ENCODE data around the gene ZNF785. TPM values are rescaled to one million over a fixed set of nuclear protein-coding genes. Genes with fewer than 3 reads are reported as not detected.
"Not testable (repeated sequence)": the region's sequence is repeated elsewhere in the genome, so short reads cannot be mapped to it uniquely, and the experiment has no call there.

Gene ZNF785
- total RNA-seq, 2 donors from 2014 or later, result 10.8 to 22.1 TPM

DNA sequence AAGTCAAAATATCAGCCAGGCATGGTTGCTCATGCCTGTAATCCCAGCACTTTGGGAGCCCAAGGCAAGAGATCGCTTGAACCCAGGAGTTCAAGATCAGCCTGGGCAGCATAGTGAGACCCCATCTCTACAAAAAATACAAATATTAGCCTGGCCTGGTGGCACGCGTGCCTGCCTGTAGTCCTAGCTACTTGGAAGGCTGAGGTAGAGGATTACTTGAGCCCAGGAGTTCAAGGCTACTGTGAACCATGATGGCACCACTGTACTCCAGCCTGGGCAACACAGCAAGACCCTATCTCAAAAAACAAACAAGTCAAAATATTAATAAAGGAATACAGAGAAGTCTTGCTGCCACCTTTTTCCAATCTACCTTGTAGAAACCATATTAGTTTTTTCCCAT, 20.5 kb upstream of the ZNF785 start:
- no peak for DNase-seq (ENCODE audit: low spot score in 2 of 2)
- H3K36me3 Mint-ChIP-seq, result peaks cover 6 to 17% of the 10 kb centered on the region in 2 donors
- peak overlapping the region in 1 of 2 donors; percentile 5 for H3K27ac Mint-ChIP-seq
- no peaks in the 10 kb centered on the region for H3K9me3 Mint-ChIP-seq
- ATAC-seq, result no peak

DNA sequence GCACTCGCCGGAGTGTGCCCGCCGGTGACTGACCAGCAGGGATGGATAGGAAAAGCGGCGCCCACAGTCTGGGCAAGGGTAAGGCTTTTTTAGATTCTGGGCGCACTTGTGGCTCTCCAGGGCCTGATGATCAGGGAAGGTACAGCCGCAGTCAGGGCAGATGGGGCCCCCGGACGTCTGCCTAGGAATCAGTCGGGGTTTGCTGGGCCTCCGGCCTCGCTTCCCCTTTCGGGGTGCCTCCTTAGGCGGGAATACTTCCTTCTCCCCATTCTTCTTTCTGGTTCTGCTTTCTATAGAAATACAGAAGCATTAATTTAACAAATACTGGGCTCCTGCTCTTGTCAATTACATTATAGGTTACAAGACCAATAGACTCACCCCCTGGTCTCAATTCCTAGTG, 19.7 kb upstream of the ZNF785 start:
- ATAC-seq (no peak), DNase-seq (ENCODE audit: low spot score in 2 of 2) (no peak)
- H3K27ac Mint-ChIP-seq, result peak overlapping the region in 1 of 2 donors; percentile 38
- H3K36me3 Mint-ChIP-seq, result peaks cover 6 to 13% of the 10 kb centered on the region in 2 donors
- no peaks in the 10 kb centered on the region for H3K9me3 Mint-ChIP-seq

DNA sequence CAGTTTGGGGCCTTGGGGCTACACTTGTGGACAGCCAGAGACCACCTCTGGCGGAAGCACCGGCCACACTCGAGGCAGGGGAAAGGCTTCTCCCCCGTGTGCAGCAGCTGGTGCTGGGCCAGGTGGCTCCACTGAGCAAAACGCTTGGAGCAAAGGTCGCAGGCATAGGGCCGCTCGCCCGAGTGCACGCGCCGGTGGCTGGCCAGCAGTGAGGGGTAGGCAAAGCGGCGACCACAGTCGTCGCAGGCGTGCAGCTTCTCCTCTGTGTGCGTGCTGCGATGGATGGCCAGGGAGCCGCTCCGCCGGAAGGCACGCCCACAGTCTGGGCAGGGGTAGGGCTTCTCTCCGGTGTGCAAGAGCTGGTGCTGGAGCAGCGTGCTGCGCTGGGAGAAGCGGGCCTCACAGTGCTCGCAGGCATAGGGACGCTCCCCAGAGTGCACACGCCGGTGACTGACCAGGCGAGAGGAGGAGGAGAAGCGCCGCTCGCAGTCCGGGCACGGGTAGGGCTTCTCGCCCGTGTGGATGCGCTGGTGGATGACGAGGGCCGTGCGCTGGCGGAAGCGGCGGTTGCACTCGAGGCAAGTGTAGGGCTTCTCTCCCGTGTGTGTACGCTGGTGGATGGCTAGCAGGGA, 18.9 kb upstream of the ZNF785 start:
- Mint-ChIP-seq H3K27ac (peak overlapping the region; percentile 19 to 22), H3K9me3 (no peaks in the 10 kb centered on the region), H3K36me3 (peaks cover 6 to 11% of the 10 kb centered on the region in 2 donors)
- no peak for ATAC-seq
- no peak for DNase-seq (ENCODE audit: low spot score in 2 of 2)

DNA sequence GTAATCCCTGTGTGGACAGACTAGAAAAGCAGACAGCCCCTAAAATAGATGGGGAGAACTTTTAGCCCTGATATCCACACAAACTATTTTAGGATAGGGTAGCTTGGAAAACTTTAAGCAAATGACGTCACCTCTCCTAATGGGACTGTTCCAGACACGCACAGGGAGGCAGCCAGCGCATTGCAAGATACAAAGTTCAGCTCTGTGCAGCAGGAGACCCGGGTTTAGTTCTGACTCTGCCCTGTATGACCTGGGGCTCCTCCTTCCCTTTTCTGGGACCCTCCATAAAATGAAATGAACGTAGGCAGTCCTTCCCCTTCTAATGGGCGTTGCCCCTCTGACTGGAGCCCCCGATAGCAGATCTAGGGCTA, 18.4 kb upstream of the ZNF785 start:
- H3K36me3 Mint-ChIP-seq, result peaks cover 6 to 11% of the 10 kb centered on the region in 2 donors

DNA sequence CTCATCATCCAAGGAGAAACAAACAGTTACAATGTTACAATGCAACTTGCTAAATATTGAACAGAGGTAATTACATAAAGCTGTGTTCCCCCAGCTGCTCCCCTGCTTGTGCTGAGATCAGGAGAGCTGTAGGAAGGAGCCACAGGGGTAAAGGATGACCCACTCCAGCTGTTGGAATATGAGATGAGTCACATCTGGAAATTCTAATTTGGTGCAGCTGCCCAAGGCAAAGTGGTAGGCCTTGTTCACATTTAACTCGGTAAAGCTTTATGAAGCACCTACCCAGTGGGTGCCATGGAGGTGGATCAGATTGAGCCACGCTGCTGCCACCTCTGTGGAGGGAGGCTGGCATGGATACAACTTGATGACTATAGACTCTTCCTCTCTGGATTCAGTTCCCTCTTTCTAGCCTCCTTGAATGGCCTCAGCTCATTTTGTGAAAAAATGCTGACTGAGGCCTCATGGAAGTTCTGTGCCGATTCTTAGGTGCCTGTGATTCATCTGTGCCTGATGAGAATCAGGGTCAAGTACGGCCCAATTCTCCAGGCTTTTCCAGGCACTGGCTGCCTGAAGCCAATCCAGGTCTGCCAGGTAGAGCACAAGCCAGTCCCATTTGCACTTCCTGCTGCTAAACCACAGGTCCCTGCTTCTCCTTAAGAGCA, 17.2 kb upstream of the ZNF785 start:
- no peak for DNase-seq (ENCODE audit: low spot score in 2 of 2)
- peaks cover 3 to 11% of the 10 kb centered on the region in 2 donors for H3K36me3 Mint-ChIP-seq
- H3K9me3 Mint-ChIP-seq, result no peaks in the 10 kb centered on the region
- H3K27ac Mint-ChIP-seq, result peak overlapping the region in 1 of 2 donors; percentile 50
- ATAC-seq, result no peak

More for the DNA sequence above, 18.4 kb upstream of the ZNF785 start:
- Mint-ChIP-seq H3K9me3 (no peaks in the 10 kb centered on the region), H3K27ac (peak overlapping the region; percentile 19 to 22)
- ATAC-seq (no peak), DNase-seq (ENCODE audit: low spot score in 2 of 2) (no peak)

DNA sequence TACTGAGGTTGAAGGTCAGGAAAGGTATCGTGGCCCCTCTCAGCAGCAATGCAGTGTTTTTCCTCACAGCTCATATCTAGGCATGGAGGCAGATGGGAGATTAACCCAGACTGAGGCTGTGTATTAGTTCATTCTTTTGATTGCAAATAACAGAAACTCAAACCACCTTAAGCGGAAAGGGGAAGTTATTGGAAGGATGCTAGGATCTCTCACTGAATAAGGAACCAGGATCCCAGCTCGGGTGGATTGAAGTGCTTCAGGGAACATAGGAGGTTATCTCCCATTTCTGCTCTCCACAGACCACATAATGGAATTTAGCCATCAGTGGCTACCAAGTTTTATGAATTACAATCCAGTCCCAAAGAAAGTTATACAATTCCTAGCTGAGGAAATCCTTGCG, 16.5 kb upstream of the ZNF785 start:
- ATAC-seq, result no peak
- H3K9me3 Mint-ChIP-seq, result no peaks in the 10 kb centered on the region
- no peak for DNase-seq (ENCODE audit: low spot score in 2 of 2)
- no peak overlapping the region for H3K27ac Mint-ChIP-seq
- H3K36me3 Mint-ChIP-seq, result peaks cover 0 to 11% of the 10 kb centered on the region in 2 donors

DNA sequence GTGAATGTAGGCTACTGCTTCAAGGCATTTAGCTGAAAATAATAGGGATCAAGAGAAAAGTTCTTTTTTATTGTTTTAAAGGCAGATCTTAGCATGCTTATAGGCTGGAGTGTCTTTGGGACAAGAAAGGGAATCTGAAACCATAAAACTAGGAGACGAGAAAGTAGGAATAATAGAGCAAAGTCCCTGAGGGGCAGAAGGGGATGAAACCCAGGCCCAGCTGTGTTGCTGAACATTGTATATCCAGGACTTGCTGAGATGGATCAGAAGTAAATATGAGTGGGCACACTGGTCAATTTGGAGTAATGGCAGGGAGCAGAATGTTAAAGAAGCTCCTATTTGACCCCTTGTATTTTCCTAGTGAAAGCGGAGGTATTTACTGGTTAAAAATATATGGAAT, 15.4 kb upstream of the ZNF785 start:
- ATAC-seq (no peak), DNase-seq (ENCODE audit: low spot score in 2 of 2) (no peak)
- Mint-ChIP-seq H3K36me3 (peaks cover 0 to 11% of the 10 kb centered on the region in 2 donors), H3K9me3 (no peaks in the 10 kb centered on the region), H3K27ac (peak overlapping the region in 1 of 2 donors; percentile 34)

DNA sequence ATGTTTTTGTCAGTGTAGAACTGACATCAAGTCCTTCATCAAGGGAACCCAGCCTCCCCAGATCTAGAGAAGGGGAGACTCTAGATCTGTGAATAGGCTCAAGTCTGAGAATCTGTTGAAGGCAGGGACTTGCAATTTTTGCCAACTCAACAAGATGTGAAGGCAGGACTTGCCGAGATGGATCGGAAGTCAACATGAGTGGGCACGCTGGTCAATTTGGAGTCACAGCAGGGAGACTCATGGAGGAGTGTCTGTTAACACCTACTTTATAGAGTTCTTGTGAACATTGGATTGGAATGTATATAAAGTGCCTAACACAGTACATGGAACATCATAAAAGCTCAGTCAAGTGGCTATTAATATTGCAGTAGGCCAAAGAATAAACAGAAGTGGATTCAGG, 14.7 kb upstream of the ZNF785 start:
- ATAC-seq (no peak), DNase-seq (ENCODE audit: low spot score in 2 of 2) (no peak)
- Mint-ChIP-seq H3K9me3 (no peaks in the 10 kb centered on the region), H3K27ac (no peak overlapping the region), H3K36me3 (peaks cover 0 to 11% of the 10 kb centered on the region in 2 donors)

DNA sequence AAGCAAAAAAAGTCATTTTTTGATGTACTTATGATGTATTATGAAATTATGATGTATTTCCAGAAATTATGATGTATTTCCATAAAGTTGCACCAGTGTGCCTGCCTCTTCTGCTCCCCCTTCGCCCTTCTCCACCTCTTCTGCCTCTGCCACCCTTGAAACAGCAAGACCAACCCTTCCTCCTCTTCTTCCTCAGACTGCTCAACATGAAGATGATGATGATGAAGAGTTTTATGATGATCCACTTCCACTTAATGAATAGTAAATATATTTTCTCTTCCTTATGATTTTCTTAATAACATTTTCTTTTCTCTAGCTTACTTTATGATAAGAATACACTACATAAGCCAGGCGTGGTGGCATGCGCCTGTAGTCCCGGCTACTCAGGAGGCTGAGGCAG, 7.4 kb upstream of the ZNF785 start:
- Mint-ChIP-seq H3K36me3 (peaks cover 0 to 3% of the 10 kb centered on the region in 2 donors), H3K27ac (no peak overlapping the region), H3K9me3 (no peaks in the 10 kb centered on the region)
- ATAC-seq (no peak), DNase-seq (ENCODE audit: low spot score in 2 of 2) (no peak)

DNA sequence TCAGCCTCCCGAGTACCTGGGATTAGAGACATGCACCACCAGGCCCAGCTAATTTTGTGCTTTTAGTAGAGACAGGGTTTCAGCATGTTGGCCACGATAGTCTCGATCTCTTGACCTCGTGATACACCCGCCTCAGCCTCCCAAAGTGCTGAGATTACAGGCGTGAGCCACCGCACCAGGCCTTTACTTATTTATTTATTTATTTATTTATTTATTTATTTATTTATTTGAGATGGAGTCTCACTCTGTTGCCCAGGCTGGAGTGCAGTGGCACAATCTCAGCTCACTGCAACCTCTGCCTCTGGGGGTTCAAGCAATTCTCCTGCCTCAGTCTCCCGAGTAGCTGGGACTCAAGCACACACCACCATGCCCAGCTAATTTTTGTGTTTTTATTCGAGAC, 5.4 kb upstream of the ZNF785 start:
- not testable (repeated sequence) for H3K9me3 Mint-ChIP-seq; H3K27ac Mint-ChIP-seq; DNase-seq (ENCODE audit: low spot score in 2 of 2); H3K36me3 Mint-ChIP-seq; ATAC-seq

DNA sequence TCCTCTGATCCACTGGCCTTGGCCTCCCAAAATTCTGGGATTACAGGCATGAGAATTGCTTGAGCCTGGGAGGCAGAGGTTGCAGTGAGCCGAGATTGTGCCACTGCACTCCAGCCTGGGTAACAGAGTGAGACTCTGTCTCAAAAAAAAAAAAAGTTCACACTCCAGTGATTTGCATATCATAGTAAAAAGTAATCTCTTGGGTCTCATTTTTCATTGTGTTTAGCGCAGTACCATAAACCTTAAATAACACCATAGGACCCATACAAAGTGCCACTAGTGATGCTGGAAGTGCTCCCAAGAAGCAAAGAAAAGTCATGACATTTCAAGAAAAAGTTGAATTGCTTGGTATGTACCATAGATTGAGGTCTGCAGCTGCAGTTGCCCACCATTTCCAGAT, 4.1 kb upstream of the ZNF785 start:
- ATAC-seq; DNase-seq (ENCODE audit: low spot score in 2 of 2); H3K27ac Mint-ChIP-seq; H3K36me3 Mint-ChIP-seq; H3K9me3 Mint-ChIP-seq: not testable (repeated sequence)

DNA sequence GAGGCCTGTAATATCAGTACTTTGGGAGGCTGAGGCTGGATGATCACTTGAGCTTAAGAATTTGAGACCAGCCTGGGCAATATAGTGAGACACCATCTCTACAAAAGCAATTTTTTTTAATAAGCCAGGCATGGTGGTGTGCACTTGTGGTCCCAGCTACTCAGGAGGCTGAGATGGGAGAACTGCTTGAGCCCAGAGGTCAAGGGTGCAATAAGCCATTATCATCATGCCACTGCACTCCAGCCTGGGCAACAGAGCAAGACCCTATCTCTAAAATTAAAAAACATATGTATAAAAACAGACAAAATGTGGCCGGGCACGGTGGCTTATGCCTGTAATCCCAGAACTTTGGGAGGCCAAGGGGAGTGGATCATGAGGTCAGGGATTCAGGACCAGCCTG, 3.2 kb upstream of the ZNF785 start:
- DNase-seq (ENCODE audit: low spot score in 2 of 2), result no peak
- Mint-ChIP-seq H3K27ac (no peak overlapping the region), H3K36me3 (peaks cover 9 to 10% of the 10 kb centered on the region in 2 donors), H3K9me3 (no peaks in the 10 kb centered on the region)
- ATAC-seq, result no peak

DNA sequence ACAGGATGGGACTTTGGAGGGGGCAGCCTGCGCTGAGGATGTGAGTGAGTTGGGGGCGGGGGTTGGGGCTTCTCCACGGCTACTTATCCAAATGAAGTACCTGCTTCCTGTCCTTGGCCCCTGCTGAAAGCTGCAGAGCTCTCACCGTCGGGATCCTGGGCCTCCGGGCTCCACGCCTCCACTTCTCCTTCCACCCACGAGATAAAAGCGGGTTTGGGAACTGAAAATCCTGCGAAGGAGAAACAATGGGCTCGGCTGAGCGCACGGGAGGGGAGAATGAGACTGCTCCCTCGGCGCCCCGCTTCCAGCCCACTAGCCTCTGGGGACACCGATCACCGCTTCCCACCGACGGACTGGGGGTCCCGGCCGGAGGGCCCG, 486 bp downstream of the ZNF785 start:
- Mint-ChIP-seq H3K27ac (peak overlapping the region; percentile 61 to 94), H3K9me3 (no peaks in the 10 kb centered on the region), H3K36me3 (peaks cover 9 to 23% of the 10 kb centered on the region in 2 donors)
- DNase-seq (ENCODE audit: low spot score in 2 of 2) (no peak), ATAC-seq (peak; percentile 11 to 35)

DNA sequence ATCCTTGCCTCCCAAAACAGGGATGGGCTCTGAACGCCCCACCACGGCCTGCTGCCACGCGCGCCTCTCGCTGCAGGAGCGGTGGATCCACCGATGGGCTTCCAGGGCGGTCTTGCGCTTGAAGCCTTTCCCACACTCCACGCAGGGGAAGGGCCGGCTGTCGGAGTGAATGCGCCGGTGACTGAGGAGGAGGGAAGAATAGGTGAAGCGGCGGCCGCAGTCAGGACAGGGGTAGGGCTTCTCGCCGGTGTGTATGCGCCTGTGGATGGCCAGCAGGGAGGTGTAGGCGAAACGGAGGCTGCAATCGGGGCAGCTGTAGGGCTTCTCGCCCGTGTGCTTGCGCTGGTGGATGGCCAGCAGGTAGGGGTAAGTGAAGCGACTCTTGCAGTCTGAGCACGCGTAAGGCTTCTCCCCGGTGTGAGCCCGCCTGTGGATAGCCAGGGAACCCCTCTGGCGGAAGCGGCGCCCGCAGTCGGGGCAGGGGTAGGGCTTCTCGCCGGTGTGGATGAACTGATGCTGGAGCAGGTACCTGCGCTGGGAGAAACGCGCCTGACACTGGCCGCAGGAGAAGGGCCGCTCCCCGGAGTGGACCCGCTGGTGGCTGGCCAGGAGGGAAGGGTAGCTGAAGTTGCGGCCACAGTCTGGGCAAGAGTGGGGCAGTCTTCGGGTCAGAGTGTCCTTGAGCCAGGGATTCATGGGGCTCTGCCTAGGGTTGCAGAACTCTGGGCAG, 2.7 kb downstream of the ZNF785 start:
- Mint-ChIP-seq H3K27ac (peak overlapping the region in 1 of 2 donors; percentile 50), H3K36me3 (peaks cover 9 to 24% of the 10 kb centered on the region in 2 donors), H3K9me3 (no peaks in the 10 kb centered on the region)
- no peak for ATAC-seq
- DNase-seq (ENCODE audit: low spot score in 2 of 2), result no peak

DNA sequence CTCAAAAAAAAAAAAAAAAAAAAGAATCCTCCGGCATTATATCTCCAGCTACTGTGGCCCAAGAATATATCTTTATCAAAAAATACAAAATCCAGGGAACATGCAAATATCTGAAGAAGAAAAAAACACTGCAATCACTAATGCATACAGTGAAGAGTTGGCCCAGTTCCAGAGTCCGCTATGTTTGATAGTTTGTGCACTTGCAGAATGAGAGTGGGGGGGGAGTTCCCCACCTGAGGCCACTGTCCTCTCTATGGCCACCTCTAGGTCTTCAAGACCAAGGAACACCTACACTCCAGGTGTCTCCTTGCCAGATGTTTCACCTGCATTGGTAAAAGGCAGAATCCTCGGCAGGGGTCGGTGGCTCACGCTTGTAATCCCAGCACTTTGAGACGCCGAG, 4.0 kb downstream of the ZNF785 start:
- DNase-seq (ENCODE audit: low spot score in 2 of 2) (no peak), ATAC-seq (no peak)
- Mint-ChIP-seq H3K9me3 (no peaks in the 10 kb centered on the region), H3K27ac (no peak overlapping the region), H3K36me3 (peaks cover 9 to 18% of the 10 kb centered on the region in 2 donors)

DNA sequence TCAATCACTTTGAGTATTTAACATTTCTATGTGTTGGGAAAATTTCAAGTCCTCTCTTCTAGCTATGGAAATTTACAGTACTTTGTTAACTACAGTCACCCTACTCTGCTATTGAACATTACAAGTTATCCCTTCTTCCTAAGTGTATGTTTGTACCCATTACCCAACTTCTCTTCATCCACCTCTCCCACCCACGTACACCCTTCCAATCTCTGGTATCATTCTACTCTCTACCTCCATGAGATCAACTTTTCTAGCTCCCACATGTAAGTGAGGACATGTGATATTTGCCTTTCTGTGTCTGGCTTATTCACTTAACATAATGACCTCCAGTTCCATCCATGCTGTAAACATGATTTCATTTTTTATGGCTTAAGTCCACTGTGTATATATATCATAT, 10.8 kb downstream of the ZNF785 start:
- DNase-seq (ENCODE audit: low spot score in 2 of 2) (no peak), ATAC-seq (no peak)
- Mint-ChIP-seq H3K9me3 (no peaks in the 10 kb centered on the region), H3K36me3 (peaks cover 6 to 15% of the 10 kb centered on the region in 2 donors), H3K27ac (no peak overlapping the region)
